ENCODE data around the gene ZNF358. TPM values are rescaled to one million over a fixed set of nuclear protein-coding genes. Genes with fewer than 3 reads are reported as not detected.

ZNF358 gene
- total and polyA plus RNA-seq, 10 of the 15 experiments (the other 5 are each of a cell fraction or from before 2014, with no cell fraction given) = 0.09 to 6.3 (median 1.9) TPM; not detected in 1

- TF ChIP-seq MXI1 (IDR thresholded peaks at IDR 0.05; ENCODE audit: low read depth, low read length) = peak; percentile 44; the same call in 1 of the 2 replicates
- TF ChIP-seq YY1 (IDR thresholded peaks at IDR 0.05; ENCODE audit: low read depth, low read length) = peak; percentile 99
- no peak for TF ChIP-seq HDGF (IDR thresholded peaks at IDR 0.05)
- peak; percentile 74 for TF ChIP-seq SP1 (IDR thresholded peaks at IDR 0.05; ENCODE audit: low read depth, low read length)
- peak; percentile 63; the same call in 1 of the 2 replicates for TF ChIP-seq POLR2AphosphoS5 (IDR thresholded peaks at IDR 0.05; ENCODE audit: low read length)
- TF ChIP-seq MAX (IDR thresholded peaks at IDR 0.05; ENCODE audit: low read depth, low read length) = no peak
- no peak for TF ChIP-seq ZZZ3 (IDR thresholded peaks at IDR 0.05; ENCODE audit: control insufficient read depth, insufficient read length, low read depth)
- no peak for TF ChIP-seq ATF3 (IDR thresholded peaks at IDR 0.05; ENCODE audit: borderline replicate concordance, extremely low read depth, low read depth, low read length)
- no peak for TF ChIP-seq HDAC2 (IDR thresholded peaks at IDR 0.05)
- no peak for TF ChIP-seq SMC3 (IDR thresholded peaks at IDR 0.05; ENCODE audit: borderline replicate concordance, low read length)
- no peak for TF ChIP-seq SUZ12 (IDR thresholded peaks at IDR 0.05; ENCODE audit: unreplicated experiment)
- TF ChIP-seq JUNB (IDR thresholded peaks at IDR 0.05) = no peak
- peak; percentile 87 for TF ChIP-seq HCFC1 (IDR thresholded peaks at IDR 0.05; ENCODE audit: low read length)
- TF ChIP-seq ZNF592 (IDR thresholded peaks at IDR 0.05) = peak; percentile 99
- no peak for TF ChIP-seq CBX5 (IDR thresholded peaks at IDR 0.05; ENCODE audit: low read depth)
- TF ChIP-seq CHD2 (IDR thresholded peaks at IDR 0.05; ENCODE audit: borderline replicate concordance, low read depth, low read length) = 0 out of 2 replicates have a peak, but pooled peaks have one; percentile 37
- no peak for TF ChIP-seq BMI1 (IDR thresholded peaks at IDR 0.05; ENCODE audit: borderline replicate concordance)
- TF ChIP-seq PKNOX1 (IDR thresholded peaks at IDR 0.05) = no peak
- TF ChIP-seq ZNF622 (IDR thresholded peaks at IDR 0.05) = no peak
- no peak for TF ChIP-seq ZNF384 (IDR thresholded peaks at IDR 0.05; ENCODE audit: borderline replicate concordance, low read depth, low read length)
- no peak for TF ChIP-seq BACH1 (IDR thresholded peaks at IDR 0.05; ENCODE audit: borderline replicate concordance)
- TF ChIP-seq EP300 (IDR thresholded peaks at IDR 0.05; ENCODE audit: borderline replicate concordance in 1 of 2, control insufficient read depth in 1 of 2, low read depth in 2 of 2, low read length in 2 of 2) = no peak
- no peak for TF ChIP-seq FOXK2 (IDR thresholded peaks at IDR 0.05)
Observed at GRCh38 chr19:7533925-7534480, 18.1 kb downstream of the ZNF358 start (continued).

Data from GM12878 (cell line).